Measurements from ENCODE around the gene HBA1. TPM values are rescaled to one million over a fixed set of nuclear protein-coding genes. Genes with fewer than 3 reads are reported as not detected.

HBA1 gene
- total RNA-seq, 2 experiments from 2014 or later: not detected

DNA sequence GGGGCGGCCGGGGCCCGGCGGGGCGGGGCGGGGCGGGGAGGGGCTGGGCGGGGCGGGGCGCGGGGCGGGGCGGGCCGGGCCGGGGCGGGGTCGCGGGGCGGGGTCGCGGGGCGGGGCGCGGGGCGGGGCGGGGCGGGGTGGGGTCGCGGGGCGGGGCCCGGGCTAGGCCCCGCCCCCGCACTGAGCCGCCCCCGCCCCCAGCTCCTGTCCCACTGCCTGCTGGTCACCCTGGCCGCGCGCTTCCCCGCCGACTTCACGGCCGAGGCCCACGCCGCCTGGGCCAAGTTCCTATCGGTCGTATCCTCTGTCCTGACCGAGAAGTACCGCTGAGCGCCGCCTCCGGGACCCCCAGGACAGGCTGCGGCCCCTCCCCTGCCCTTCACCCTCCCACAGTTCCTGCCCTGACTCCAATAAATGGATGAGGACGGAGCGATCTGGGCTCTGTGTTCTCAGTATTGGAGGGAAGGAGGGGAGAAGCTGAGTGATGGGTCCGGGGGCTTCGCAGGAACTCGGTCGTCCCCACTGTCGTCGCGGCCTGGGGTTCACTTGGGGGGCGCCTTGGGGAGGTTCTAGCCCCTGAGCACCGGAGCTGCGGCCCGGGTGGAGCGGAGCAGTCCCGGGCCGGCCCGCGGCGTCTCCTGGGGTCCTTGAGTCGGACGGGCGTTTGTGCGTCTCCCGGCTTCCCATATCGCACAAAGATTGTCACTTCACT is 11.5 kb upstream of the HBA1 start:
- H3K4me1 Mint-ChIP-seq (ENCODE audit: low read depth): peaks cover 4% of the 10 kb centered on the region
- no peak overlapping the region for H3K4me3 Mint-ChIP-seq
- no peaks in the 10 kb centered on the region for H3K9me3 Mint-ChIP-seq
- no peak overlapping the region for H3K27ac Mint-ChIP-seq
- DNase-seq (no peak), ATAC-seq (ENCODE audit: poor library complexity) (peak; percentile 24)
- TF ChIP-seq, protein P1, sequence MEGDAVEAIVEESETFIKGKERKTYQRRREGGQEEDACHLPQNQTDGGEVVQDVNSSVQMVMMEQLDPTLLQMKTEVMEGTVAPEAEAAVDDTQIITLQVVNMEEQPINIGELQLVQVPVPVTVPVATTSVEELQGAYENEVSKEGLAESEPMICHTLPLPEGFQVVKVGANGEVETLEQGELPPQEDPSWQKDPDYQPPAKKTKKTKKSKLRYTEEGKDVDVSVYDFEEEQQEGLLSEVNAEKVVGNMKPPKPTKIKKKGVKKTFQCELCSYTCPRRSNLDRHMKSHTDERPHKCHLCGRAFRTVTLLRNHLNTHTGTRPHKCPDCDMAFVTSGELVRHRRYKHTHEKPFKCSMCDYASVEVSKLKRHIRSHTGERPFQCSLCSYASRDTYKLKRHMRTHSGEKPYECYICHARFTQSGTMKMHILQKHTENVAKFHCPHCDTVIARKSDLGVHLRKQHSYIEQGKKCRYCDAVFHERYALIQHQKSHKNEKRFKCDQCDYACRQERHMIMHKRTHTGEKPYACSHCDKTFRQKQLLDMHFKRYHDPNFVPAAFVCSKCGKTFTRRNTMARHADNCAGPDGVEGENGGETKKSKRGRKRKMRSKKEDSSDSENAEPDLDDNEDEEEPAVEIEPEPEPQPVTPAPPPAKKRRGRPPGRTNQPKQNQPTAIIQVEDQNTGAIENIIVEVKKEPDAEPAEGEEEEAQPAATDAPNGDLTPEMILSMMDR (IDR thresholded peaks at IDR 0.05): no peak
- H3K9me3 ChIP-seq (ENCODE audit: control insufficient read depth in 1 of 2, insufficient read depth in 1 of 2, low read length in 2 of 2): peaks cover 0 to 13% of the 10 kb centered on the region in 2 experiments
- H3K4me1 ChIP-seq (ENCODE audit: insufficient read depth, low read length): peaks cover 23% of the 10 kb centered on the region
- H3K36me3 ChIP-seq (ENCODE audit: insufficient read depth, low read length): no peaks in the 10 kb centered on the region
- no peak overlapping the region for H3K4me3 ChIP-seq (ENCODE audit: low read length)
- POLR2A ChIA-PET: no interaction called here
- CTCF ChIA-PET: no interaction called here
- no peak overlapping the region for H3K27ac ChIP-seq (ENCODE audit: low read depth in 1 of 2, low read length in 2 of 2)
- peaks cover 49 to 57% of the 10 kb centered on the region in 2 experiments for H3K27me3 ChIP-seq (ENCODE audit: control insufficient read depth in 1 of 2, insufficient read depth in 2 of 2, low read length in 2 of 2)
- intact Hi-C loops (cut with DNase I, micrococcal nuclease): no loop called here
- no peaks in the 10 kb centered on the region for H3K36me3 Mint-ChIP-seq (ENCODE audit: low read depth)
- H3K27me3 Mint-ChIP-seq: peaks cover 61% of the 10 kb centered on the region

DNA sequence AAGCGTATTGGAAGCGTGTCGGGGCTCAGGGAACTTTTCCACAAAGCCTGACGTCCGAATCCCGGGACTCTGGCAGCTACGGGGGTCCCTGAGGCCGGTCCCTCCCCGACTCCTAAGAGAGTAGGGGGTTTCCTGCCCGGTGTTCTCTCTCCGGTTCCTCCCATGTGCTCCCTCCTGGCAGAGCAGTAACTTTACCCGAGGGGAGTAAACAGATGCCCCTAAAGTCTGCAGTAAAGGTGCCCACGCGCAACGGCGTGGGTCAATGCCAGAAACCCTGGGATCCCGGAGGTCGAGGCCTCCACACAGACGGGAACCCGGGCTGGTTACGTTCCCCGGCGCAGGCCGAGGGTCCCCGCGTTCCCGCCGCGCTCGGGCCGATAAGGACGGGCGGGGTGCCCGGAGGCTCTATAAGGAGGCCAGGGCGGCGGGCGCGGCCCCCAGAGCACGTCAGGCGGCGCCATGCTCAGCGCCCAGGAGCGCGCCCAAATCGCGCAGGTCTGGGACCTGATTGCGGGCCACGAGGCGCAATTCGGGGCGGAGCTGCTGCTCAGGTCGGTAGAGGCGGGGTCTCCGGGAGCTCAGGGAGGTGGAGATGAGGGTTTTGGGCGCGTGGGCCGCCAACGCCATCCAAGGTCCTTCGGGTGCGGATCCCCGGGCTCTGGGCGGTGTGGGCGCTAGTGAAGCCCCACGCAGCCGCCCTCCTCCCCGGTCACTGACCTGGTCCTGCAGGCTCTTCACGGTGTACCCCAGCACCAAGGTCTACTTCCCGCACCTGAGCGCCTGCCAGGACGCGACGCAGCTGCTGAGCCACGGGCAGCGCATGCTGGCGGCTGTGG is 10.7 kb upstream of the HBA1 start, which contains the start of gene HBM:
Gene HBM (plus strand): TSS at position 440 of the 836 bp plus-strand sequence. CDS start 20 bp downstream, at position 460.
- peaks cover 69% of the 10 kb centered on the region for H3K27me3 Mint-ChIP-seq

DNA sequence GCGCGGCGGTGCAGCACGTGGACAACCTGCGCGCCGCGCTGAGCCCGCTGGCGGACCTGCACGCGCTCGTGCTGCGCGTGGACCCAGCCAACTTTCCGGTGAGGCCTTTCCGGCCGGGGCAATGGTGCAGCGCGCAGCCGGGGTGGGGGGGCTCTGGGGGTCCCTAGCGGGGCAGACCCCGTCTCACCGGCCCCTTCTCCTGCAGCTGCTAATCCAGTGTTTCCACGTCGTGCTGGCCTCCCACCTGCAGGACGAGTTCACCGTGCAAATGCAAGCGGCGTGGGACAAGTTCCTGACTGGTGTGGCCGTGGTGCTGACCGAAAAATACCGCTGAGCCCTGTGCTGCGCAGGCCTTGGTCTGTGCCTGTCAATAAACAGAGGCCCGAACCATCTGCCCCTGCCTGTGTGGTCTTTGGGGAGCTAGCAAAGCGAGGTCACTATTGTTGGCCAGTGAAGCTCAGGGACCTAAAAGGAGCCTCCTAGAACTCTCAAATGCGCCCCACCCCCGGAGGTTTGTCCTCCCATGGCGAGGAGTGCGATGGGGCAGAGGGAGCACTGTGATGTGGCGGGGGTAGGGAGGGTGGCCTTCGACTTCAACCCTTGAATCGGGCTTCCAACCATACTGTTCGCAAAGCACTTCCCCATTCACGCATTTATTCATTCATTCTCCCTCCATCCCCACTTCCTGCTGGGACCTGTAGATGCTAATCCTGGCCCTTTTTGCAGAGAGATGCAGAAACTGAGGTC is 9.9 kb upstream of the HBA1 start:
- ChIA-PET POLR2A (no interaction called here), CTCF (no interaction called here)
- ATAC-seq (ENCODE audit: poor library complexity) (peak; percentile 46), DNase-seq (peak in 2 of 14 experiments; percentile 48 to 54)
- Mint-ChIP-seq H3K27ac (no peak overlapping the region), H3K36me3 (ENCODE audit: low read depth) (no peaks in the 10 kb centered on the region), H3K4me1 (ENCODE audit: low read depth) (peaks cover 4% of the 10 kb centered on the region), H3K27me3 (peaks cover 70% of the 10 kb centered on the region), H3K9me3 (no peaks in the 10 kb centered on the region), H3K4me3 (no peak overlapping the region)
- intact Hi-C loops (cut with DNase I, micrococcal nuclease): no loop called here
- Histone ChIP-seq H3K9me3 (ENCODE audit: control insufficient read depth in 1 of 2, insufficient read depth in 1 of 2, low read length in 2 of 2) (peaks cover 0 to 13% of the 10 kb centered on the region in 2 experiments), H3K27ac (ENCODE audit: low read depth in 1 of 2, low read length in 2 of 2) (no peak overlapping the region), H3K4me3 (ENCODE audit: low read length) (no peak overlapping the region), H3K4me1 (ENCODE audit: insufficient read depth, low read length) (peaks cover 23% of the 10 kb centered on the region), H3K36me3 (ENCODE audit: insufficient read depth, low read length) (no peaks in the 10 kb centered on the region), H3K27me3 (ENCODE audit: control insufficient read depth in 1 of 2, insufficient read depth in 2 of 2, low read length in 2 of 2) (peaks cover 52 to 61% of the 10 kb centered on the region in 2 experiments)
- TF ChIP-seq, protein P1 (IDR thresholded peaks at IDR 0.05): no peak

More for the DNA sequence above, 10.7 kb upstream of the HBA1 start, which contains the start of gene HBM:
- Histone ChIP-seq H3K36me3 (ENCODE audit: insufficient read depth, low read length) (no peaks in the 10 kb centered on the region), H3K9me3 (ENCODE audit: control insufficient read depth in 1 of 2, insufficient read depth in 1 of 2, low read length in 2 of 2) (peaks cover 0 to 13% of the 10 kb centered on the region in 2 experiments), H3K4me3 (ENCODE audit: low read length) (no peak within 1 kb of the TSS), H3K27ac (ENCODE audit: low read depth in 1 of 2, low read length in 2 of 2) (no peak within 1 kb of the TSS), H3K4me1 (ENCODE audit: insufficient read depth, low read length) (peaks cover 23% of the 10 kb centered on the region), H3K27me3 (ENCODE audit: control insufficient read depth in 1 of 2, insufficient read depth in 2 of 2, low read length in 2 of 2) (peaks cover 50 to 57% of the 10 kb centered on the region in 2 experiments)
- peaks cover 4% of the 10 kb centered on the region for H3K4me1 Mint-ChIP-seq (ENCODE audit: low read depth)
- no peak for DNase-seq
- no peaks in the 10 kb centered on the region for H3K9me3 Mint-ChIP-seq
- no peak within 1 kb of the TSS for H3K27ac Mint-ChIP-seq
- peak; percentile 51 for ATAC-seq (ENCODE audit: poor library complexity)
- H3K36me3 Mint-ChIP-seq (ENCODE audit: low read depth): no peaks in the 10 kb centered on the region
- intact Hi-C loops (cut with DNase I, micrococcal nuclease): no loop called here
- TF ChIP-seq, protein P1 (IDR thresholded peaks at IDR 0.05): no peak
- H3K4me3 Mint-ChIP-seq: peak within 1 kb of the TSS; percentile 56
- POLR2A ChIA-PET: no interaction called here
- CTCF ChIA-PET: no interaction called here
